ENCODE results near the gene MMP1. TPM values are rescaled to one million over a fixed set of nuclear protein-coding genes. Genes with fewer than 3 reads are reported as not detected.

MMP1 gene
- total RNA-seq, 1 experiment from 2014 or later: not detected

DNA sequence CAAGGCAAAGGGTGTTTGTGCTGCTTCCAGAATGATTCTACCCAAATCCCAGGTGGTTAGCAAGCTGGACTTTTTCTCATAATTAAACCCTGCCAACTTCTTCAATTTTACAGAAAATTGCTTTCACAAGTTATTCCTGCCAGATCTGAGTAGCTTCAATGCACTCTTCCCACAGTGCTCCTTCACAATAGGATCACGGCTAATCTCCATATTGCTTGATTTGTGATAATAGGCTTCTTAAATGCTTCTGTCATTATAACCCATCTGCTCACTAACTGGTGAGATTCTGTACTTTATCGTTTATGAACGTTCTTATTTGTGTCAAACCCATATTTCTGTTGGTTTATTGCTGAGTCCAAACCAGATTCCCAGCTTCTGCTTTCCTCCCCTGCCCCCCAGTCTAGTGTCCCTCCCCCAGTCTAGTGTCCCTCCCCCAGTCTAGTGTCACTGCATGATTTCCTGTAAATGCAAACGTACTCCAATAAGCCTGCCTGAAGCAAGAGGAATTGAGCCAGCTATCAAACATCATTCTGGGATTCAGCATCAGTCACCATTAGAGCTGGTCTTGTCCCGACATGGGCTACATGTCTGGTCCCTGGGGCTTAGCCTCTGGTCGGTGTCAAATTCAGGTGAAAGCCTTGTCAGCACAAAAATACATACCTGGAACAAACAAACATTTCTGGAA is 31.5 kb upstream of the MMP1 start:
- Histone ChIP-seq H3K9me3 (ENCODE audit: control insufficient read depth, low read depth, low read length) (peaks cover 4% of the 10 kb centered on the region), H2BK20ac (ENCODE audit: low read depth, low read length, poor library complexity, severe bottlenecking) (no peak overlapping the region), H4K20me1 (ENCODE audit: control insufficient read depth, insufficient read depth, insufficient read length) (no peaks in the 10 kb centered on the region), H3K27me3 (ENCODE audit: insufficient read depth, low read length) (no peaks in the 10 kb centered on the region), H2BK15ac (ENCODE audit: low read depth, low read length) (no peak overlapping the region), H3K18ac (ENCODE audit: insufficient read length, low read depth, low read length) (no peak overlapping the region), H3K27ac (ENCODE audit: insufficient read length, low read depth, low read length) (no peak overlapping the region), H3T11ph (ENCODE audit: low read length) (no peak overlapping the region), H2BK5ac (ENCODE audit: insufficient read length, low read length) (no peak overlapping the region), H4K91ac (ENCODE audit: insufficient read length, low read depth, low read length) (no peak overlapping the region), H3K4me1 (ENCODE audit: insufficient read depth, low read length) (peaks cover 2% of the 10 kb centered on the region; the same call in 1 of the 2 replicates), H3K79me1 (ENCODE audit: insufficient read depth, low read depth, low read length, poor library complexity, severe bottlenecking) (no peaks in the 10 kb centered on the region), H3K9ac (ENCODE audit: extremely low read depth, insufficient read length, low read length) (no peak overlapping the region), H4K5ac (ENCODE audit: insufficient read length, low read depth, low read length) (no peak overlapping the region), H3K79me2 (ENCODE audit: insufficient read depth, low read length) (no peaks in the 10 kb centered on the region), H3K56ac (ENCODE audit: insufficient read length, low read depth, low read length) (no peak overlapping the region), H2BK12ac (ENCODE audit: insufficient read length, low read depth, low read length) (no peak overlapping the region), H3K14ac (ENCODE audit: insufficient read depth, low read length) (no peak overlapping the region), H2AFZ (ENCODE audit: low read length) (no peak overlapping the region), H3K23me2 (ENCODE audit: insufficient read length, low read depth, low read length, poor library complexity, severe bottlenecking) (no peaks in the 10 kb centered on the region), H2AK5ac (ENCODE audit: insufficient read length, low read length) (no peak overlapping the region), H3K4ac (ENCODE audit: low read depth, low read length) (no peak overlapping the region), H3K23ac (ENCODE audit: insufficient read length, low read depth, low read length) (no peak overlapping the region), H2BK120ac (ENCODE audit: low read depth, low read length, poor library complexity, severe bottlenecking) (no peak overlapping the region), H4K8ac (replicated peaks; ENCODE audit: insufficient read length, low read depth, low read length) (no peak overlapping the region), H3K4me2 (ENCODE audit: insufficient read depth, insufficient read length, low read length) (no peak overlapping the region)
- Mint-ChIP-seq H3K4me1 (peaks cover 5 to 6% of the 10 kb centered on the region in 2 experiments; a peak in 3 of 4 replicates), H3K4me3 (no peak overlapping the region), H3K9me3 (peaks cover 16 to 20% of the 10 kb centered on the region in 2 experiments; a peak in 4 of 5 replicates), H3K36me3 (ENCODE audit: insufficient read depth in 1 of 3, low read depth in 3 of 3) (peaks cover 4 to 13% (median 5%) of the 10 kb centered on the region in 3 experiments; a peak in 5 of 7 replicates), H3K27me3 (ENCODE audit: low read depth) (peaks cover 3% of the 10 kb centered on the region; the same call in 1 of the 2 replicates), H3K27ac (no peak overlapping the region)
- no CpG with 5 or more reads among the region's 6 CpGs for WGBS (ENCODE audit: extremely low coverage, insufficient read length, low lambda C conversion rate)
- TF ChIP-seq, protein P1, sequence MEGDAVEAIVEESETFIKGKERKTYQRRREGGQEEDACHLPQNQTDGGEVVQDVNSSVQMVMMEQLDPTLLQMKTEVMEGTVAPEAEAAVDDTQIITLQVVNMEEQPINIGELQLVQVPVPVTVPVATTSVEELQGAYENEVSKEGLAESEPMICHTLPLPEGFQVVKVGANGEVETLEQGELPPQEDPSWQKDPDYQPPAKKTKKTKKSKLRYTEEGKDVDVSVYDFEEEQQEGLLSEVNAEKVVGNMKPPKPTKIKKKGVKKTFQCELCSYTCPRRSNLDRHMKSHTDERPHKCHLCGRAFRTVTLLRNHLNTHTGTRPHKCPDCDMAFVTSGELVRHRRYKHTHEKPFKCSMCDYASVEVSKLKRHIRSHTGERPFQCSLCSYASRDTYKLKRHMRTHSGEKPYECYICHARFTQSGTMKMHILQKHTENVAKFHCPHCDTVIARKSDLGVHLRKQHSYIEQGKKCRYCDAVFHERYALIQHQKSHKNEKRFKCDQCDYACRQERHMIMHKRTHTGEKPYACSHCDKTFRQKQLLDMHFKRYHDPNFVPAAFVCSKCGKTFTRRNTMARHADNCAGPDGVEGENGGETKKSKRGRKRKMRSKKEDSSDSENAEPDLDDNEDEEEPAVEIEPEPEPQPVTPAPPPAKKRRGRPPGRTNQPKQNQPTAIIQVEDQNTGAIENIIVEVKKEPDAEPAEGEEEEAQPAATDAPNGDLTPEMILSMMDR (conservative IDR thresholded peaks at IDR 0.05): no peak
- no peak for DNase-seq
